Hepatic stellate cell (primary cell): ENCODE measurements around the gene HERC4.
"Not testable (repeated sequence)": the region's sequence is repeated elsewhere in the genome, so short reads cannot be mapped to it uniquely, and the experiment has no call there.

ENCODE experiments used
- DNase-seq: peaks from one replicate; pipeline ENCODE4 v3.0.0; 2011; ENCODE audit warnings: low spot score

HERC4 gene

DNA sequence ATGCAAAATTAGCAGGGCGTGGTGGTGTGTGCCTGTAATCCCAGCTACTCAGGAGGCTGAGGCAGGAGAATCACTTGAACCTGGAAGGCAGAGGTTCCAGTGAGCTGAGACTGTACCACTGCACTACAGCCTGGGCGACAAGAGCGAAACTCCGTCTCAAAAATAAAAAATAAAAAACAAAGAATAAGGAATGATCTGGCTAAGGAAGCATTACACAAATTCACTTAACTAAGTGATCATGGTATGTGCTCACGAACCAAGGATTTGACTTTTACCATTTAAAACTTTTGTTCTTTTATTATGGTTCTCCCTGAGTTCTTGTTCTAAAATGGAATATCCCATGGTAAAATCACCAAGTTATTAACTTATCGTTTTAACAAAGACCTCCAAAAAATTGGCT, 119.5 kb downstream of the HERC4 start:
- DNase-seq, result no peak

DNA sequence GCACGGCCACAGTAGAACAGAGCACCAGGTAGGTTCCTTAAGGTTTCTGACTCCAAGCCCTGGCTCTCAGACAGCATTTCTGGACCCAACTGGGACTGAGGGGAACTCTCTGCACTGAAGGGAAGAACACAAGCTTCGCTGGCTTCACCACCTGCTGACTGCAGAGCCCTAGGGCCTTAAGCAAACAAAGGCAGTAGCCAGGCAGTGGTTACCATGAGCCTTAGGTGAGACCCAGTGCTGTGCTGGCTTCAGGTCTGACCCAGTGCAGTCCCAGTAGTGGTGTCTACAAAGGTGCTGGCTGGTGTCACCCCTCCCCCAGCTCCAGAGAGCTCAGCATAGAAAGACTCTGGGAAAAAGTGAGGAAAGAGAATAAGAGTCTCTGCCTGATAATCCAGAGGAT, 131.2 kb downstream of the HERC4 start:
- DNase-seq, result no peak

DNA sequence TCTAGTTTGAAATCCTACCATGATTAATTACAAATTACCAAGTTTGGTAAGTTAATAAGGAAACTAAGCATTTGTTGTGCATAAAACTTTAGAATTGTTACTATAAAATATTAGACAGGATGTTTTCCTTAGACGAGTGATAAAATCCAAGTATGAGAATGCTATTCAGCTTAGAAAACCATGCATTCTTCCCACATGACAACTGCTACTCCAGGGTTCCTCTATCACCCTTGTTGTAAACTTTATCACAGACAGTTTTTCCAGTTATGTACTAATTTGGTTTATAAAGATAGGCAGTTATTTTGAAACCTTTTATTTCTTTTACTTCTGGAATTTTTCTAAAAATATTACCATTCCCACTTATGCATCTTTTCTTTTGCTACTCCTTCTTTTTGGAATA, 138.7 kb downstream of the HERC4 start:
- DNase-seq, result peak; percentile 17

DNA sequence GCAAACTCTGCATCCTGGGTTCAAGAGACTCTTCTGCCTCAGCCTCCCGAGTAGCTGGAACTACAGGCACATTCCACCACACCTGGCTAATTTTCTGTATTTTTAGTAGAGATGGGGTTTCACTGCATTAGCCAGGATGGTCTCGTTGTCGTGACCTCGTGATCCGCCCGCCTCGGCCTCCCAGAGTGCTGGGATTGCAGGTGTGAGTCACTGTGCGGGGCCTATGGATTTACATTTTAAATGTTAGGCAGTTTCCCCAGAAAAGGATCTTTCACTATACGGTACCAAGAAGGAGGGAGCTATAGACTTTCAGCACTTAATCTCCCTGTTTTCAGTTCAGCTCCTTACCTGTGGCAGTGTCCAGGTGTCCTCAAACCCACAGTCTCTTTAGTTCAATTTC, 139.9 kb downstream of the HERC4 start:
- no peak for DNase-seq

DNA sequence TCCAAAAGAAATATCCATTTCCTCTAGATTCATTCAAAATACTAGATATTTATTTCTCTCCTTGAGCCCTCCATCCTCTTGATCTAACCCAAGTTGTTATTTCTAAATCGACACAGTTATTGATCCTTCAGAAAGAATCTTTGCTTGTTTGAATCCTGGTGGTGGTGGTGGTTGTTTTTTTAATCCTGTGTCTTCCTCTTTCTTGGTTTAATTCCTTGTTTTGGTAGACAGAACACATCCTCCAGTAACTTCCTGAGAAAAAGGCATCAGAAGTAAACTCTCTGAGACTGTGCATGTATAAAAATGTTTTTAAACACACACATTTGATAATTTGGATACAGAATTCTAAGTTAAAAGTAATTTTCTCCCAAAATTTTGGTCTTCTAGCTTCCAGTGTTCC, 140.7 kb downstream of the HERC4 start:
- no peak for DNase-seq

DNA sequence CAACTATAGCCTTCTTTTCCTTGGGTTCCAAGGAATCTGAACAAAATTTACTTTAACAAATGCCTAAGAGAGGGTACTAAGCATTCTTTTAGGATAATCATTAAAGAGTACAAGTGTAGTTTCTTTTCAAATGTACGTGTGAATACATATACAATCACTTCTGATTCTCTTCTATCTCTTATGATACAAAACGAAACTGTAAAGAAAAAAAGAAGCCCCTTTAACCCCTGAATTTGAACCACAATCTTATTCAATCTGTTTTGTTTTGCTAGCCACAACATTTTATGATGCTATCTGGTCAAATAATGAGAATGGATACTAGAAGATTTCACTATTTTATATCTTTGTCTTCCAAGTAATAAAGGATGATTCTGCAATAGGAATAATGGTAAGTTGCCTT, 141.9 kb downstream of the HERC4 start:
- DNase-seq, result no peak

DNA sequence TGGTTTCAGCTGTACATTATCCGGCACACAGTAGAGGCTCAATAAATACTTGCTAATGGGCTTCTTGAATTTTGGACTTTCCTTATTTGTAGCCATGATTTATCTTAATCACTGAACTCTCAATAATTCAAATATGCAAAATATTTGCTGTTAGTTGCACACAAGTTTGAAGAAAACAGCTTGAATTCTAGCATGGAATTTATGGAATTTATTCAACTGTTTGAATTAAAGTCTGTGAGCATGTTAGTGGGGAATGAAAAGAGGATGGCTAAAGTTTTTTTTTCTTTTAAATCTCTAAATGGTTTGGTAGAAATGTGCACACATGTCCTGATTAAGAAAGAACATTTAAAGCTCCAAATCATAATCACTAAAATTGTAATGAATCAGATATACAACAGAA, 148.1 kb downstream of the HERC4 start:
- no peak for DNase-seq

DNA sequence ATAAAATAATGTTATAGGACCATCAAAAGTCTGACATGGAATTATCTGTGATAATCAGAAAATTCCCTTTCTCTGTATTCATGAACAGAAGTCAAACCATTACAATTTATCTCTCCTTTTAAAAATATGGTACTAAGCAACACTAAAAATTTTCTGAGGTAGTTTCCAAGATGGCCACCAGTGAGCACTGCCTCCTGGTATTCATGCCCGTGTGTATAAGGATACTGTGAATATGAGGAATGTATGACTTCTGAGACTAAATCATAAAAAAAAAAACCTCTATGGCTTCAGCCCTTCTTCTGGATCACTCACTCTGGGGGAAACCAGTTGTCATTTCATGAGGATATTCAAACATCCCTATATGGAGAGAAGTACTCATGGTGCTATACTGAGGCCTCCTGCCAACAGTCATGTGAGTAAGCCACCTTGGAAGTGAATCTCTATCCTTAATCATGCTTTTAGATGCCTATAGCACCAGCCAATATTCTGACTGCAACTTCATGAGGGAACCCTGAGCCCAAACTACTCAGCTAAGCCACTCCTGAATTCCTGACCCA, 149.6 kb downstream of the HERC4 start:
- DNase-seq, result peak; percentile 6

DNA sequence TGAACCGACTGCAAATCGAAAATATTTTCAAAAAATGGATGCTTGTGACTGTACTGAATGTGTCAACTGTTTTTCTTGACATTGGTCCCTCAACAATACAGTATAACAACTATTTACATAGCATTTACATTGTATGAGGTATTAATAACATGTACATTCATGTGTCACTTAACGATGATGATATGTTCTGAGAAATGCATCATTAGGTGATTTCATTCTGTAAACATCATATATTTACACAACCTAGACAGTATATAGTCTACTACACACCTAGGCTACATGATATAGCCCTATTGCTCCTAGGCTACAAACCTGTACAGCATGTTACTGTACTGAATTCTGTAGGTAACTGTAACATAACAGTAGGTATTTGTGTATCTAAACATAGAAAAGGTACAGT, 150.9 kb downstream of the HERC4 start:
- DNase-seq, result no peak

DNA sequence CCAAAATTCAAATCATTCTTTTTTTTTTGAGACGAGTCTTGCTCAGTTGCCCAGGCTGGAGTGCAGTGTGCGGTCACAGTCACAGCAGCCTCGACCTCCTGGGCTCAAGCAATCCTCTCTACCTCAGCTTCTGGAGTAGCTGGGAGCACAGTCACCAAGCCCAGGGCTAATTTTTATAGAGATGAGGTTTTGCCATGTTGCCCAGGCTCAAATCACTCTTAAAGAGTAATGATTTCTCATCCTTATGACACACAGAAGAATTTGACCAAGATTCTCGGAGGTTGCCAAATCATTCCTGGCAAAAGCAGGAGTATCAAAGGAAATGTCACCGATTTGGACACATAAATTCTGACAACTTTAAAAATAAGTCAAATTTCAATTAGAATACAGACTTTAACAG, 151.5 kb downstream of the HERC4 start:
- DNase-seq, result no peak

DNA sequence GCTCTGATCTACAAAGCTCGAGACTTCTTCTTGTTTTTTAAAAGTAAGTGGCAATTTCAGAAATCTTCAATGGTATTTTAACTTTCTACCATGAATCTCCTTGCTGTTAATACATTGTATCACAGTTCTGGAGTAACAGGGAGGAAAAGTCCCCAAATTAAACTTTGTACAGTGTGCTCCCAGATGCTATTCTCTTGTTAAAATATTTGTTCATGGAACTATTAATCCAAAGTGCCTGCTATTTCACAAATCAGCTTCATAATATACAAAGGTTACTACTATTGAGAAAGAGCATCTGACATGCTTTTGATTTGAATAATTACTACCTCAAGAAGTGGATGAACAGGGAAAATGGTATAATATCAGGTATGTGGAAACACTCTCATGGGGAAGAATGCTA, 154.0 kb downstream of the HERC4 start:
- no peak for DNase-seq

DNA sequence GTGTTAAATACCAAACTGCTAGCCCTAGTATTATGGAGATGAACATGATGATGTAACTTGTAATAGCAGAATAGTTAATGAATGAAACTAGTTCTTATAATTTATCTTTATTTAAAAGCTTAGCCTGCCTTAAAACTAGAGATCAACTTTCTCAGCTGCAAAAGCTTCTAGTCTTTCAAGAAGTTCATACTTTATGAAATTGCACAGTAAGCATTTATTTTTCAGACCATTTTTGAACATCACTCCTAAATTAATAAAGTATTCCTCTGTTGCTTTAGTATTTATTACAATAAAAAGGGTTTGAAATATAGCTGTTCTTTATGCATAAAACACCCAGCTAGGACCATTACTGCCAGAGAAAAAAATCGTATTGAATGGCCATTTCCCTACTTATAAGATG, 157.4 kb downstream of the HERC4 start:
- no peak for DNase-seq

DNA sequence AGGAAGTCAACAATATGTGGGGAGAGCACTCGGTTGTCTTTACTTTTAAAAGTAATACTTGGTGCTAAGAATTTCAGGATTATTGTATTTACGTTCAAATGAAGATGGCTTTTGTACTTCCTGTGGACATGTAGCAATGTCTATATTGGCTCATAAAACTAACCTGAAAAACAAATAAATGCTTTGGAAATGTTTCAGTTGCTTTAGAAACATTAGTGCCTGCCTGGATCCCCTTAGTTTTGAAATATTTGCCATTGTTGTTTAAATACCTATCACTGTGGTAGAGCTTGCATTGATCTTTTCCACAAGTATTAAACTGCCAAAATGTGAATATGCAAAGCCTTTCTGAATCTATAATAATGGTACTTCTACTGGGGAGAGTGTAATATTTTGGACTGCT, 157.9 kb downstream of the HERC4 start:
- no peak for DNase-seq

DNA sequence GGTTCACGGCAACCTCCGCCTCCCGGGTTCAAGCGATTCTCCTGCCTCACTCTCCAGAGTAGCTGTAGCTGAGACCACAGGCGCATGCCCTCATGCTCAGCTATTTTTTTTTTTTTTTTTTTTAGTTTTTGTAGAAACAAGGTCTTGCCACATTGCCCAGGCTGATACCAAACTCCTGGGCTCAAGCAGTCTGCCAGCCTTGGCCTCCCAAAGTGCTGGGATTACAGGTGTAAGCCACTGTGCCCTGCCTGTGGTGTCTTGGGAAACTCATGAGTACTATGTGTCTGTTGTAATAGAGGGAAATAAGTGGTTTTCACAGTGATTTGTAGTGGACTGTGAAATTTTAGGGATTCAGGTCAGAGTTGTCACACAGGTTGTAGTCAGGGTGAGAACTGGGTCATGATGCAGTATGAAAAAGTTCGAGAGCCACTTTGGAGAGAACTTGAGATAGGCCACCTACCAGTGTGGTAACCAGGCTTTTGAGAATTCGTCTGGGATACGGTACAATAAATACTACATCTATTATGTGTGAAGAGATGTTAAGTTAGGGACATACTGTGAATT, 160.2 kb downstream of the HERC4 start:
- no peak for DNase-seq

DNA sequence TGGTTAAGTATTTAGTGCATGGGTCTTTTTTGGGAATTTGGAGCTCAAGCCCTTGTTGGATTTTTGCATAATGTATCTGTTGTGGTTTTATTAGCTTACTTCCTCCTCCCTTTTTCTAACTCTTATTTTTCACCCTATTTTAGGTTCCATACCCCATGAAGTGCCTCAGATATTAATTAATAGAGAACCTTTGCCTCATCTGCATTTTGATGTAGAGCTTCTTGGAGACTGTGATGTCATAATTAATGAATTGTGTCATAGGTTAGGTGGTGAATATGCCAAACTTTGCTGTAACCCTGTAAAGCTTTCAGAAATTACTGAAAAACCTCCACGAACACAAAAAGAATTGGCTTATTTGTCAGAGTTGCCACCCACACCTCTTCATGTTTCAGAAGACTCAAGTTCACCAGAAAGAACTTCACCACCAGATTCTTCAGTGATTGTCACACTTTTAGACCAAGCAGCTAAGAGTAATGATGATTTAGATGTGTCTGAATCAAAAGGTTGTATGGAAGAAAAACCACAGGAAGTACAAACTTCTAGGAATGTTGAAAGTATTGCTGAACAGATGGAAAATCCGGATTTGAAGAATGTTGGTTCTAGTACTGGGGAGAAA, 162.6 kb downstream of the HERC4 start:
- DNase-seq, result peak; percentile 9

DNA sequence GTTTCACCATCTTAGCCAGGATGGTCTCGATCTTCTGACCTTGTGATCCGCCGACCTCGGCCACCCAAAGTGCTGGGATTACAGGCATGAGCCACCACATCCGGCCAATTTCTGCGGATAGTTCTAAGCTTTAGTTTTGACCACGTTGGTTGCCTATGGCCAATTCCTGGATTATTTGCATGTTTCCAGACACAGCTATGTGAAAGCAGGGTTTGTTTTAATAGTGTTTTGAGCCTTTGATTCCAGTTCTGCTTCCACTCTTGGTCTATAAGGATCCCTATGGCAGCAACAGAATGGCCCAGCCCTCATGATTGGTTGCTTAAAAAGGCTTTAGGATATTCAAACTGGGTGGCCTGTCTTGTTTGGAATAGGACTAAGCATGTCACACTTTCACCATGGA, 171.5 kb downstream of the HERC4 start:
- no peak for DNase-seq

DNA sequence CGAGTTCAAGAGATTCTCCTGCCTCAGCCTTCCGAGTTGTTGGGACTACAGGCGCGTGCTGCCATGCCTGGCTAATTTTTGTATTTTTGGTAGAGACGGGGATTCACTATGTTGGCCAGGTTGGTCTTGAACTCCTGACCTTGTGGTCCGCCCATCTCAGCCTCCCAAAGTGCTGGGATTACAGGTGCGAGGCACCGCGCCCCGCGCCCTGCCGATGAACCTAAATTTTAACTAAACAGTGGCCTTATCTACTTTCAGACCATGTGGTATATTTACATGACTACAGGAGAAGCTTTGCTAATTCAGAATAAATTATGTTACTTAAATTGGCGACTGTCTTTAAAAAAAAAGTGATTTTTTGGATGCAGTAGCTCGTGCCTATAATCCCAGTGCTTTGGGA, 181.4 kb downstream of the HERC4 start:
- no peak for DNase-seq

DNA sequence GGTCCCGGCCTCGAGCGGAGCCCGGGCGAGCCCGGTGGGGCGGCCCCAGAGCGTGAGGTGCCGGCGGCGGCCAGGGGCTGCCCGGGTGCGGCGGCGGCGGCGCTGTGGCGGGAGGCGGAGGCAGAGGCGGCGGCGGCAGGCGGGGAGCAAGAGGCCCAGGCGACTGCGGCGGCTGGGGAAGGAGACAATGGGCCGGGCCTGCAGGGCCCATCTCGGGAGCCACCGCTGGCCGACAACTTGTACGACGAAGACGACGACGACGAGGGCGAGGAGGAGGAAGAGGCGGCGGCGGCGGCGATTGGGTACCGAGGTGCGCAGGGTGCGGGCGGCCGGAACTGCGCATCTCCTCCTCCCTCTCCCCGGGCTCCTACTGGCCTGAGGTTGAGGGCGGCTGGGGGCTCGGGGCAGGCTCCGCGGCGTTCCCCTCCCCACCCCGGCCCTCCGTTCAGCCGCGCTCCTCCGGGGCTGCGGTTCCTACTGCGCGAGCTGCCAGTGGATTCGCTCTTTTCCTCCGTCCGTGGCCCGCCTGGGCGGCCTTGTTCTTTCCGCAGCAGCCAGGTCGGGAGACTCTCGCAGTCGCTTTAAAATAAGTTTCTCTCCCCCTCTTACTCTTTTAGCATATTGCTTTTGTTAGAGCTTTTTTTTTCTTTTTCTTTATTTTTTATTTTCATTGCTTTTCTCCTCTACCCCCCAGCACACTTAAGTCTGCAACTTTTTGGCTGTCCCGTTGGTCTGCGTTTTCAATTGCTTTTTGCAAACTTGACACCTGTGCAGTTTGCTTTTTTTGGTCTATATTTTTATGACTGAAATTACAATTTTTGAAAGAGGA, 190.0 kb downstream of the HERC4 start:
- peak; percentile 74 for DNase-seq

DNA sequence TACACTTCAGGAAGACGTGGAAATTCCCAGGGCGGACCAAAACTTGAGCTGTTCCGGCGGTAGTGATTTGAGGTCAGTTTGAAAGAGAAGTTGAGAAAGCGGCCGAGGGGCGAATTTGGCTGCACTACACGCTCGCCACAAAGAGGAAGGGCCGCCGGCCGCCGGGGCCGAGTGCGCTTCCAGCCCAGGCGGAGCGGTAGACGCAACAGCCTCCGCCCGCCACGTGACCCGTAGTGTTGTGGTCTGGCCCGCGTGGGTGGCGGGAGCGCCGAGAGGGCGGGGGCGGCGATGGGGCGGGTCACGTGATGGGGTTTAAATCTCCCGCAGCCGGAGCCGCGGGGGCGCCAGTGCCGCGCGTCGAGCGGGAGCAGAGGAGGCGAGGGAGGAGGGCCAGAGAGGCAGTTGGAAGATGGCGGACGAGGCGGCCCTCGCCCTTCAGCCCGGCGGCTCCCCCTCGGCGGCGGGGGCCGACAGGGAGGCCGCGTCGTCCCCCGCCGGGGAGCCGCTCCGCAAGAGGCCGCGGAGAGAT, 190.7 kb downstream of the HERC4 start, which contains the start of gene SIRT1:
Gene SIRT1 (plus strand): TSS at position 344 of the 529 bp plus-strand sequence. CDS start 66 bp downstream, at position 410.
- peak; percentile 93 for DNase-seq

DNA sequence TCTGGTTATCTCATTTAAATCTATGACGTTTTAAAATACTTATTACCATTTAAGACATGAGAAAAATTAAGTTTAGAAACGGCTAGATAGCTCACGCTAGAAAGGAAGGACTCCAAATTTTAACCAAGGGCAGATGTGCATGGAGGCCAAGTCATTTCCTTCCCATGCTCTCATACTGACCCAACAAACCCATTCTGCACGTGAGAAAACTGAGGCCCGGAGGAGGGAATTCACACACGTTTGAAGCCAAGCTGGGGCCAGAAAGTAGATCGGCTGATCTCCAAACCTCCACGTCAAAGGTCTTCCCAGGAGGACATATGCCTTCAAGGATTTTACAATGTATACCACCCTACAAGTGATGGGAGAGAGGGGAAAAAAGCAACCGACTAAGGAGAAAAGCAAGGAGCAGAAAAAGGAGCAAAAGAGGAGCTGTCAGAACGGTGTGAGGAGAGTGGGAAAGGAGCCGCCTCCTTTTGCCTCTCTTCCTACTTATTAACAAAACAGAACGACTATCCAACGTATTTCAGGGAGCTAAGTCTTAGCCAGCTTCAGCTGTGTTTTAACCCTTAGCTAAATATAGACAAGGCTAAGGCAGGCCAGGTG, 191.3 kb downstream of the HERC4 start:
- peak; percentile 28 for DNase-seq

DNA sequence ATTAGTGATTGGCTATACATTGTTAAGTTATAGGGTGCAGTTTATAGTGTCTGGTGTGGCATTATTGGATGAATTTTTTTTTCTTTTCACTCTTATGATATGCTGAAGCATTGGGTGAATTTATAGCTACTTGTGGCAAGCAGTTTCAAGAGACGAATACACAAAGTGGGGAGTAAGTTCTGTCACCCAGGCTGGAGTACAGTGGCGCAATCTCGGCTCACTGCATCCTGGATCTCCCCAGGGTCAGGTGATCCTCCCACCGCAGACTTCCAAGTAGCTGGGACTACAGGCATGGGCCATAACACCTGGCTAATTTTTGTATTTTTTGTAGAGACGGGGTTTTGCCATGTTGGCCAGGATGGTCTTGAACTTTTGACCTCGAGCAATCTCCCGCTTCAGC, 196.9 kb downstream of the HERC4 start:
- DNase-seq, result no peak

DNA sequence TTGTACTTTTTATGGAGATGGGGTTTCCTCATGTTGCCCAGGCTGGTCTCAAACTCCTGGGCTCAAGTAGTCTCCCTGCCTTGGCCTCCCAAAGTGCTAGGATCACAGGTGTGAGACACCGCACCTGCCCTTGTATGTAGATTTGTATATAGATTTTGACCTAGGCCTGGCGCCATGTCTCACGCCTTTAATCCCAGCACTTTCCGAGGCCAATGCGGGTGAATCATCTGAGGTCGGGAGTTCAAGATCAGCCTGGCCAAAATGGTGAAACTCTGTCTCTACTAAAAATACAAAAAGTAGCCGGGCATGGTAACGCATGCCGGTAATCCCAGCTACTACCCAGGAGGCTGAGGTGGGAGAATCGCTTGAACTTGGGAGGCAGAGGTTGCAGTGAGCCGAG, 197.7 kb downstream of the HERC4 start:
- not testable (repeated sequence) for DNase-seq
